ENCODE data around the gene IFNA5. TPM values are rescaled to one million over a fixed set of nuclear protein-coding genes. Genes with fewer than 3 reads are reported as not detected.

IFNA5 gene
- under 1 TPM in 1 of 6 donors, not detected in 5; 0.23 TPM for total RNA-seq

GRCh38 chr9:21305213-21305612, at the start of gene IFNA5:
Gene IFNA5 (minus strand): TSS chr9:21305313. CDS start chr9:21305256, 57 bp downstream.
- TF ChIP-seq EP300 (IDR thresholded peaks at IDR 0.05) (no peak), POLR2AphosphoS5 (IDR thresholded peaks at IDR 0.05) (no peak), POLR2A (IDR thresholded peaks at IDR 0.05) (no peak), CTCF (IDR thresholded peaks at IDR 0.05) (no peak)
- H3K4me1 ChIP-seq: no peaks in the 10 kb centered on the region
- H3K27ac ChIP-seq: no peak within 1 kb of the TSS
- no peak for DNase-seq
- no peak within 1 kb of the TSS for H3K4me3 ChIP-seq
- no peaks in the 10 kb centered on the region for H3K36me3 ChIP-seq
- ATAC-seq (ENCODE audit: low FRiP score in 2 of 2): no peak
- 87 to 90% methylated on average over 2 of the region's 2 CpGs for WGBS, 2 donors
- H3K27me3 ChIP-seq: no peaks in the 10 kb centered on the region
- H3K9me3 ChIP-seq: no peaks in the 10 kb centered on the region

GRCh38 chr9:21350787-21351186, 45.7 kb upstream of the IFNA5 start, which contains the start of gene IFNA6:
Gene IFNA6 (minus strand): TSS chr9:21350887. CDS start chr9:21350887, 0 bp downstream.
- 82 to 87% methylated on average over 1 of the region's 1 CpG for WGBS, 2 donors
- Histone ChIP-seq H3K27ac (no peak within 1 kb of the TSS), H3K27me3 (no peaks in the 10 kb centered on the region), H3K9me3 (no peaks in the 10 kb centered on the region), H3K4me3 (no peak within 1 kb of the TSS), H3K36me3 (no peaks in the 10 kb centered on the region), H3K4me1 (no peaks in the 10 kb centered on the region)
- ATAC-seq (ENCODE audit: low FRiP score in 2 of 2) (no peak), DNase-seq (no peak)
- TF ChIP-seq EP300 (IDR thresholded peaks at IDR 0.05) (no peak), POLR2AphosphoS5 (IDR thresholded peaks at IDR 0.05) (no peak), POLR2A (IDR thresholded peaks at IDR 0.05) (no peak), CTCF (IDR thresholded peaks at IDR 0.05) (no peak)

- Histone ChIP-seq H3K4me3 (no peak overlapping the region), H3K27me3 (no peaks in the 10 kb centered on the region), H3K4me1 (no peaks in the 10 kb centered on the region), H3K36me3 (no peaks in the 10 kb centered on the region), H3K9me3 (peaks cover 0 to 3% (median 0%) of the 10 kb centered on the region in 4 donors), H3K27ac (no peak overlapping the region)
- no peak for DNase-seq
- TF ChIP-seq EP300 (IDR thresholded peaks at IDR 0.05) (no peak), CTCF (IDR thresholded peaks at IDR 0.05) (no peak), POLR2A (IDR thresholded peaks at IDR 0.05) (no peak), POLR2AphosphoS5 (IDR thresholded peaks at IDR 0.05) (no peak)
- ATAC-seq (ENCODE audit: low FRiP score in 2 of 2): no peak
- 69 to 71% methylated on average over 3 of the region's 3 CpGs for WGBS, 2 donors
Observed at GRCh38 chr9:21348430-21348970, 43.4 kb upstream of the IFNA5 start.

GRCh38 chr9:21340735-21341134, 35.6 kb upstream of the IFNA5 start:
- TF ChIP-seq CTCF (IDR thresholded peaks at IDR 0.05) (no peak), POLR2AphosphoS5 (IDR thresholded peaks at IDR 0.05) (no peak), EP300 (IDR thresholded peaks at IDR 0.05) (no peak), POLR2A (IDR thresholded peaks at IDR 0.05) (no peak)
- ATAC-seq (ENCODE audit: low FRiP score in 2 of 2): no peak
- H3K27ac ChIP-seq: no peak overlapping the region

GRCh38 chr9:21336457-21336856, 31.3 kb upstream of the IFNA5 start:
- no peak overlapping the region for H3K27ac ChIP-seq
- DNase-seq (no peak), ATAC-seq (ENCODE audit: low FRiP score in 2 of 2) (no peak)
- no peak for TF ChIP-seq CTCF (IDR thresholded peaks at IDR 0.05)
- no peak for TF ChIP-seq POLR2AphosphoS5 (IDR thresholded peaks at IDR 0.05)
- H3K9me3 ChIP-seq: no peaks in the 10 kb centered on the region
- H3K4me1 ChIP-seq: peaks cover 27 to 37% (median 29%) of the 10 kb centered on the region in 4 donors
- no peaks in the 10 kb centered on the region for H3K27me3 ChIP-seq
- H3K36me3 ChIP-seq: peaks cover 0 to 13% (median 0%) of the 10 kb centered on the region in 4 donors
- H3K4me3 ChIP-seq: no peak overlapping the region

More at GRCh38 chr9:21340735-21341134, 35.6 kb upstream of the IFNA5 start:
- Histone ChIP-seq H3K9me3 (peaks cover 0 to 3% (median 0%) of the 10 kb centered on the region in 4 donors), H3K4me1 (peaks cover 0 to 3% (median 1%) of the 10 kb centered on the region in 4 donors), H3K36me3 (no peaks in the 10 kb centered on the region), H3K27me3 (no peaks in the 10 kb centered on the region), H3K4me3 (no peak overlapping the region)
- no peak for DNase-seq
- 84 to 88% methylated on average over 4 of the region's 4 CpGs for WGBS, 2 donors
